SK-N-SH (cell line): Measurements from ENCODE around the gene ATM. TPM values are rescaled to one million over a fixed set of nuclear protein-coding genes. Genes with fewer than 3 reads are reported as not detected.

Experiments
- CTCF ChIA-PET: fragments of 300-600, 350-600 bp; formaldehyde crosslinking; extraction: SDS; loops from one replicate; lab custom pipeline; 2021; lab: Yijun Ruan, JAX
- POLR2A ChIA-PET: fragments of 350-600 bp; sonication (Branson Sonifier 250); formaldehyde crosslinking; extraction: SDS; loops from one replicate; lab custom pipeline; 2020; ENCODE audit warnings: antibody characterized with exemption, inconsistent platforms; lab: Yijun Ruan, JAX
- DNase-seq: peaks from one replicate; pipeline ENCODE4 v3.0.0; 2012
- H2AFZ ChIP-seq: fragments of 200-600 bp; sonication (generic); 2 replicates; pipeline ENCODE4 v1.8.1; 2016; ENCODE audit warnings: antibody characterized with exemption, mild to moderate bottlenecking, low read depth
- H3F3A ChIP-seq: fragments of 200-600 bp; sonication (generic); replicated peaks from 2 replicates; pipeline ENCODE3; 2016; ENCODE audit warnings: antibody characterized with exemption, mild to moderate bottlenecking; ENCODE audit not compliant: insufficient read depth
- H3K27ac ChIP-seq, 2 experiments: fragments of 200-500 bp in 1 of 2; fragments of 200-600 bp in 1 of 2; sonication (Bioruptor generic) in 1 of 2; sonication (generic), shearing (Covaris generic) in 1 of 2; 2 replicates each; pipeline versions ENCODE4 v1.5.1 to v1.6.1; 2014 to 2016; ENCODE audit warnings: low read depth in 2 of 2, inconsistent platforms in 1 of 2, low read length in 1 of 2, mild to moderate bottlenecking in 1 of 2, mixed read lengths in 1 of 2
- H3K27me3 ChIP-seq: fragments of 200-600 bp; sonication (generic), shearing (Covaris generic); 2 replicates; pipeline ENCODE4 v1.6.1; 2016; ENCODE audit warnings: mixed run types; ENCODE audit not compliant: insufficient read depth
- H3K36me3 ChIP-seq, 2 experiments: fragments of 200-500 bp in 1 of 2; fragments of 200-600 bp in 1 of 2; sonication (Bioruptor generic) in 1 of 2; sonication (generic) in 1 of 2; replicated peaks in 1 of 2; 2 replicates each; pipeline versions ENCODE3 to v1.5.1; 2014 to 2016; ENCODE audit warnings: low read length in 1 of 2, mild to moderate bottlenecking in 1 of 2; ENCODE audit not compliant: insufficient read depth in 2 of 2, control insufficient read depth in 1 of 2
- H3K4me1 ChIP-seq, 2 experiments: fragments of 200-500 bp in 1 of 2; fragments of 200-600 bp in 1 of 2; sonication (Bioruptor generic) in 1 of 2; sonication (generic), shearing (Covaris generic) in 1 of 2; 2 replicates each; pipeline versions ENCODE4 v1.5.1 to v1.6.1; 2014 to 2016; ENCODE audit warnings: low read depth in 1 of 2, low read length in 1 of 2, mixed run types in 1 of 2; ENCODE audit not compliant: insufficient read depth in 2 of 2, control insufficient read depth in 1 of 2
- H3K4me2 ChIP-seq: fragments of 200-600 bp; sonication (generic), shearing (Covaris generic); 2 replicates; pipeline ENCODE4 v1.6.1; 2017; ENCODE audit warnings: mixed run types
- H3K4me3 ChIP-seq, 2 experiments: fragments of 200-500 bp in 1 of 2; fragments of 200-600 bp in 1 of 2; sonication (Bioruptor generic) in 1 of 2; sonication (generic), shearing (Covaris generic) in 1 of 2; 2 replicates each; pipeline versions ENCODE4 v1.5.1 to v1.8.1; 2014 to 2016; ENCODE audit warnings: low read depth in 2 of 2, inconsistent platforms in 1 of 2, low read length in 1 of 2, mild to moderate bottlenecking in 1 of 2, mixed read lengths in 1 of 2, moderate library complexity in 1 of 2
- H3K79me2 ChIP-seq: fragments of 200-600 bp; sonication (generic); 2 replicates; pipeline ENCODE4 v1.8.1; 2017; ENCODE audit warnings: mild to moderate bottlenecking; ENCODE audit not compliant: insufficient read depth
- H3K9ac ChIP-seq: fragments of 200-600 bp; sonication (generic); 2 replicates; pipeline ENCODE4 v1.6.1; 2017; ENCODE audit warnings: mixed run types
- H3K9me2 ChIP-seq: fragments of 200-600 bp; sonication (generic); 2 replicates; pipeline ENCODE4 v1.6.1; 2017; ENCODE audit warnings: mixed run types
- H3K9me3 ChIP-seq: fragments of 200-600 bp; sonication (generic); 2 replicates; pipeline ENCODE4 v1.6.1; 2017; ENCODE audit warnings: mixed run types, mild to moderate bottlenecking, moderate library complexity
- H4K20me1 ChIP-seq: fragments of 200-600 bp; sonication (generic); 2 replicates; pipeline ENCODE4 v1.6.1; 2017; ENCODE audit warnings: mild to moderate bottlenecking, mixed run types; ENCODE audit not compliant: insufficient read depth
- EZH2phosphoT487 ChIP-seq: fragments of 200-600 bp; sonication (generic); IDR thresholded peaks from 2 replicates; pipeline ENCODE4 v1.6.1; 2017; ENCODE audit warnings: low read depth, mixed run types, mild to moderate bottlenecking, antibody characterized with exemption, moderate library complexity, borderline replicate concordance
- NRF1 ChIP-seq: IDR thresholded peaks from 2 replicates; pipeline ENCODE4 v1.6.1; 2012; ENCODE audit warnings: low read depth, mild to moderate bottlenecking, low read length
- RCOR1 ChIP-seq: fragments of 150-350 bp; IDR thresholded peaks from 2 replicates; pipeline ENCODE4 v1.6.1; 2017; ENCODE audit warnings: antibody characterized with exemption, low read length
- TAF1 ChIP-seq: IDR thresholded peaks from 2 replicates; pipeline ENCODE4 v1.6.1; 2012; ENCODE audit warnings: low read depth, mild to moderate bottlenecking, low read length, moderate library complexity, borderline replicate concordance
- WGBS: methylation state at CpG from one replicate; pipeline ENCODE4 v1.1.6; 2017; ENCODE audit warnings: low lambda C conversion rate; 5-methylcytosine and 5-hydroxymethylcytosine counted together
- polyA plus RNA-seq, 3 experiments: library from polyadenylated mRNA; depleted of rRNA; stranded (reverse); fragments of >200 nt; gene quantifications; 2 replicates each; pipeline ENCODE4 v1.2.3, GENCODE V29; 2012
- TF ChIP-seq, protein P1 (sequence below): IDR thresholded peaks from 2 replicates; pipeline ENCODE4 v1.6.1; 2012; ENCODE audit warnings: mild to moderate bottlenecking, low read depth, low read length, moderate library complexity
- TF ChIP-seq, protein P2 (sequence below): IDR thresholded peaks from 2 replicates; pipeline ENCODE4 v1.4.0; 2012; ENCODE audit warnings: low read depth

ATM gene
- polyA plus RNA-seq, 1 of the 3 experiments (the other 2 are of a cell fraction) = 14.1 TPM

- TF ChIP-seq, protein P1, sequence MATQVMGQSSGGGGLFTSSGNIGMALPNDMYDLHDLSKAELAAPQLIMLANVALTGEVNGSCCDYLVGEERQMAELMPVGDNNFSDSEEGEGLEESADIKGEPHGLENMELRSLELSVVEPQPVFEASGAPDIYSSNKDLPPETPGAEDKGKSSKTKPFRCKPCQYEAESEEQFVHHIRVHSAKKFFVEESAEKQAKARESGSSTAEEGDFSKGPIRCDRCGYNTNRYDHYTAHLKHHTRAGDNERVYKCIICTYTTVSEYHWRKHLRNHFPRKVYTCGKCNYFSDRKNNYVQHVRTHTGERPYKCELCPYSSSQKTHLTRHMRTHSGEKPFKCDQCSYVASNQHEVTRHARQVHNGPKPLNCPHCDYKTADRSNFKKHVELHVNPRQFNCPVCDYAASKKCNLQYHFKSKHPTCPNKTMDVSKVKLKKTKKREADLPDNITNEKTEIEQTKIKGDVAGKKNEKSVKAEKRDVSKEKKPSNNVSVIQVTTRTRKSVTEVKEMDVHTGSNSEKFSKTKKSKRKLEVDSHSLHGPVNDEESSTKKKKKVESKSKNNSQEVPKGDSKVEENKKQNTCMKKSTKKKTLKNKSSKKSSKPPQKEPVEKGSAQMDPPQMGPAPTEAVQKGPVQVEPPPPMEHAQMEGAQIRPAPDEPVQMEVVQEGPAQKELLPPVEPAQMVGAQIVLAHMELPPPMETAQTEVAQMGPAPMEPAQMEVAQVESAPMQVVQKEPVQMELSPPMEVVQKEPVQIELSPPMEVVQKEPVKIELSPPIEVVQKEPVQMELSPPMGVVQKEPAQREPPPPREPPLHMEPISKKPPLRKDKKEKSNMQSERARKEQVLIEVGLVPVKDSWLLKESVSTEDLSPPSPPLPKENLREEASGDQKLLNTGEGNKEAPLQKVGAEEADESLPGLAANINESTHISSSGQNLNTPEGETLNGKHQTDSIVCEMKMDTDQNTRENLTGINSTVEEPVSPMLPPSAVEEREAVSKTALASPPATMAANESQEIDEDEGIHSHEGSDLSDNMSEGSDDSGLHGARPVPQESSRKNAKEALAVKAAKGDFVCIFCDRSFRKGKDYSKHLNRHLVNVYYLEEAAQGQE = 0 out of 2 replicates have a peak, but pooled peaks have one; percentile 28
- no peak for TF ChIP-seq EZH2phosphoT487
- Histone ChIP-seq H3K36me3 (peaks cover 4 to 10% of the 10 kb centered on the region in 2 experiments), H3K79me2 (peaks cover 86% of the 10 kb centered on the region), H4K20me1 (no peaks in the 10 kb centered on the region), H3K27me3 (no peaks in the 10 kb centered on the region), H3K4me3 (peak overlapping the region; percentile 83 to 97), H3K4me1 (peaks cover 10 to 23% of the 10 kb centered on the region in 2 experiments; a peak in 3 of 4 replicates), H3K9me3 (no peaks in the 10 kb centered on the region), H3K9ac (peak overlapping the region; percentile 93), H3K4me2 (peak overlapping the region; percentile 94), H3K9me2 (no peaks in the 10 kb centered on the region), H3K27ac (peak overlapping the region; percentile 90 to 92; a peak in 3 of 4 replicates), H3F3A (peaks cover 9% of the 10 kb centered on the region), H2AFZ (peak overlapping the region; percentile 77)
- no peak for DNase-seq
- WGBS = 3% methylated on average over 12 of the region's 12 CpGs
- ChIA-PET CTCF (interaction anchor here (1.2 to 3.6 kb wide), 5 partner anchors 64 to 427 kb away, joined by 3 to 9 read pairs (median 5); partner anchors contain the start of gene CUL5), POLR2A (no interaction called here)
Measured at GRCh38 chr11:108221371-108221770, 1.5 kb upstream of the ATM start.

GRCh38 chr11:108221911-108222573, 825 bp upstream of the ATM start:
- Histone ChIP-seq H3K27ac (peak overlapping the region; percentile 90 to 92), H3K4me3 (peak overlapping the region; percentile 83 to 97), H3K9ac (peak overlapping the region; percentile 93), H4K20me1 (no peaks in the 10 kb centered on the region), H3K27me3 (no peaks in the 10 kb centered on the region), H3K4me2 (peak overlapping the region; percentile 94), H2AFZ (peak overlapping the region; percentile 77), H3K9me2 (no peaks in the 10 kb centered on the region), H3F3A (peaks cover 9% of the 10 kb centered on the region), H3K9me3 (no peaks in the 10 kb centered on the region), H3K4me1 (peaks cover 10 to 23% of the 10 kb centered on the region in 2 experiments; a peak in 3 of 4 replicates), H3K36me3 (peaks cover 4 to 6% of the 10 kb centered on the region in 2 experiments), H3K79me2 (peaks cover 88% of the 10 kb centered on the region)
- WGBS = under 1% methylated on average over 19 of the region's 29 CpGs
- CTCF ChIA-PET = interaction anchor here (0.7 to 3.6 kb wide), 10 partner anchors 10 to 427 kb away, joined by 3 to 9 read pairs (median 4); partner anchors contain the start of genes ACAT1 and CUL5
- TF ChIP-seq RCOR1 (no peak), TAF1 (no peak), NRF1 (no peak)
- TF ChIP-seq, protein P2, sequence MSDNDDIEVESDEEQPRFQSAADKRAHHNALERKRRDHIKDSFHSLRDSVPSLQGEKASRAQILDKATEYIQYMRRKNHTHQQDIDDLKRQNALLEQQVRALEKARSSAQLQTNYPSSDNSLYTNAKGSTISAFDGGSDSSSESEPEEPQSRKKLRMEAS = no peak
- TF ChIP-seq, protein P1 = 0 out of 2 replicates have a peak, but pooled peaks have one; percentile 53
- no peak for DNase-seq
- POLR2A ChIA-PET = interaction anchor here (1.6 kb wide), 1 partner anchor 213 kb away, joined by 3 read pairs; the partner anchor contains the start of gene CUL5
